ENCODE data around the gene HAVCR2.

HAVCR2 gene

GRCh38 chr5:157113002-157113401 is 4.2 kb upstream of the HAVCR2 start:
- Histone ChIP-seq H3K4me1 (ENCODE audit: insufficient read depth, low read length, severe bottlenecking) (no peaks in the 10 kb centered on the region), H3K36me3 (ENCODE audit: insufficient read depth, low read length) (no peaks in the 10 kb centered on the region), H2AFZ (ENCODE audit: low read length) (no peak overlapping the region), H3K9me3 (ENCODE audit: low read length) (no peaks in the 10 kb centered on the region), H3K9ac (ENCODE audit: low read length) (no peak overlapping the region), H3K27me3 (ENCODE audit: insufficient read depth, low read length) (no peaks in the 10 kb centered on the region), H3F3A (ENCODE audit: insufficient read depth, low read length) (no peaks in the 10 kb centered on the region), H3K4me2 (ENCODE audit: low read length) (no peak overlapping the region), H3K9me2 (ENCODE audit: low read depth, low read length) (no peaks in the 10 kb centered on the region), H3K79me2 (ENCODE audit: insufficient read depth, low read length) (no peaks in the 10 kb centered on the region), H3K4me3 (ENCODE audit: low read depth, low read length, poor library complexity, severe bottlenecking) (no peak overlapping the region), H3K27ac (ENCODE audit: low read depth, low read length, poor library complexity, severe bottlenecking) (no peak overlapping the region), H4K20me1 (ENCODE audit: insufficient read depth, low read length) (no peaks in the 10 kb centered on the region)
- TF ChIP-seq, protein P1, sequence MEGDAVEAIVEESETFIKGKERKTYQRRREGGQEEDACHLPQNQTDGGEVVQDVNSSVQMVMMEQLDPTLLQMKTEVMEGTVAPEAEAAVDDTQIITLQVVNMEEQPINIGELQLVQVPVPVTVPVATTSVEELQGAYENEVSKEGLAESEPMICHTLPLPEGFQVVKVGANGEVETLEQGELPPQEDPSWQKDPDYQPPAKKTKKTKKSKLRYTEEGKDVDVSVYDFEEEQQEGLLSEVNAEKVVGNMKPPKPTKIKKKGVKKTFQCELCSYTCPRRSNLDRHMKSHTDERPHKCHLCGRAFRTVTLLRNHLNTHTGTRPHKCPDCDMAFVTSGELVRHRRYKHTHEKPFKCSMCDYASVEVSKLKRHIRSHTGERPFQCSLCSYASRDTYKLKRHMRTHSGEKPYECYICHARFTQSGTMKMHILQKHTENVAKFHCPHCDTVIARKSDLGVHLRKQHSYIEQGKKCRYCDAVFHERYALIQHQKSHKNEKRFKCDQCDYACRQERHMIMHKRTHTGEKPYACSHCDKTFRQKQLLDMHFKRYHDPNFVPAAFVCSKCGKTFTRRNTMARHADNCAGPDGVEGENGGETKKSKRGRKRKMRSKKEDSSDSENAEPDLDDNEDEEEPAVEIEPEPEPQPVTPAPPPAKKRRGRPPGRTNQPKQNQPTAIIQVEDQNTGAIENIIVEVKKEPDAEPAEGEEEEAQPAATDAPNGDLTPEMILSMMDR (IDR thresholded peaks at IDR 0.05; ENCODE audit: low read length) = no peak
- no peak for TF ChIP-seq EZH2 (IDR thresholded peaks at IDR 0.05; ENCODE audit: borderline replicate concordance, low read length)

DNA sequence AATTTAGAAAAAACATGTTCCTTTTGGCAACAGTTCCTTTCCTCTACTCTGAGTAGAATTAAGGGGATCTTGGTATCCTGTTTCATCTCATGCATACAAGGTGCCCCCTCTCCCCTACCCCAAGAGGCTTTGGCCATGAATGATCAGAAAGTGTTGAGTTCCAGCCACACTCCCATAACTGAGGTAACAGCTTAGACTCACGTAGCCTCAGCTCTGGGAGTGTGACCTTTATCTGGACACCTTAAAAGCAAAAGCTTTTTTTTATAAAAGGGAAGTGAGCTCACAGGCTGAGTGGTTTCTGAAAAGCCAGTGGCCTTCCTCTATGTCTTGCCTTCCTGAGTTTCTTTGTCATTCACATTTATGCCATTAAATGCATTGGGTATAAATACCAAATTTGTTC is 900 bp upstream of the HAVCR2 start:
- TF ChIP-seq EZH2 (IDR thresholded peaks at IDR 0.05; ENCODE audit: borderline replicate concordance, low read length) = no peak
- TF ChIP-seq, protein P1 (IDR thresholded peaks at IDR 0.05; ENCODE audit: low read length) = no peak
- no peak overlapping the region for H3K4me3 ChIP-seq (ENCODE audit: low read depth, low read length, poor library complexity, severe bottlenecking)
- no peaks in the 10 kb centered on the region for H3K4me1 ChIP-seq (ENCODE audit: insufficient read depth, low read length, severe bottlenecking)
- H3K27me3 ChIP-seq (ENCODE audit: insufficient read depth, low read length) = no peaks in the 10 kb centered on the region
- no peaks in the 10 kb centered on the region for H3K79me2 ChIP-seq (ENCODE audit: insufficient read depth, low read length)
- no peak overlapping the region for H3K27ac ChIP-seq (ENCODE audit: low read depth, low read length, poor library complexity, severe bottlenecking)
- H3K9ac ChIP-seq (ENCODE audit: low read length) = no peak overlapping the region
- H2AFZ ChIP-seq (ENCODE audit: low read length) = no peak overlapping the region
- no peaks in the 10 kb centered on the region for H3K9me2 ChIP-seq (ENCODE audit: low read depth, low read length)
- H3F3A ChIP-seq (ENCODE audit: insufficient read depth, low read length) = no peaks in the 10 kb centered on the region
- no peaks in the 10 kb centered on the region for H3K36me3 ChIP-seq (ENCODE audit: insufficient read depth, low read length)
- no peaks in the 10 kb centered on the region for H3K9me3 ChIP-seq (ENCODE audit: low read length)
- H4K20me1 ChIP-seq (ENCODE audit: insufficient read depth, low read length) = no peaks in the 10 kb centered on the region
- no peak overlapping the region for H3K4me2 ChIP-seq (ENCODE audit: low read length)

DNA sequence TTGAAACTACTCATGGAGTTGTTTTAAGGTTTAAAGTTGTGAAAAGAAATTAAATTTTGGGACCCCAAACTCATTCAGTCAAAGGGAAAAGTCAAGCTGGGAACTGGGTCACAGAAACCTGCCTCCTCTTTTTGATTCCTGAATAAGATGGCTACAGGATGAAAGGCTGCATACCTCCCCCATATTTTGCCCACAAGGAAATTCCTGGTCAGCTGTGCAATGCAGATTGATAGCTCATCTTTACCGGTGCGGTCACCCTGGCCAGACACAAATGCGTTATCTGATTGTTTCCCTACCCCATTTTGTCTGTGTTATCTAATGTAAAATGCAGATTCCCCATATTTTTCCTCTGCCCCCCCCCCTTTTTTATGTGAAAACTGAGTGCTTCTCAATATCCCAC is 1.3 kb downstream of the HAVCR2 start:
- Histone ChIP-seq H3K27ac (ENCODE audit: low read depth, low read length, poor library complexity, severe bottlenecking) (no peak overlapping the region), H3K27me3 (ENCODE audit: insufficient read depth, low read length) (no peaks in the 10 kb centered on the region), H3K9me2 (ENCODE audit: low read depth, low read length) (no peaks in the 10 kb centered on the region), H3K9me3 (ENCODE audit: low read length) (no peaks in the 10 kb centered on the region), H3K4me1 (ENCODE audit: insufficient read depth, low read length, severe bottlenecking) (no peaks in the 10 kb centered on the region), H3K4me3 (ENCODE audit: low read depth, low read length, poor library complexity, severe bottlenecking) (no peak overlapping the region), H2AFZ (ENCODE audit: low read length) (no peak overlapping the region), H4K20me1 (ENCODE audit: insufficient read depth, low read length) (no peaks in the 10 kb centered on the region), H3K79me2 (ENCODE audit: insufficient read depth, low read length) (no peaks in the 10 kb centered on the region), H3F3A (ENCODE audit: insufficient read depth, low read length) (no peaks in the 10 kb centered on the region), H3K9ac (ENCODE audit: low read length) (no peak overlapping the region), H3K36me3 (ENCODE audit: insufficient read depth, low read length) (no peaks in the 10 kb centered on the region), H3K4me2 (ENCODE audit: low read length) (no peak overlapping the region)
- no peak for TF ChIP-seq EZH2 (IDR thresholded peaks at IDR 0.05; ENCODE audit: borderline replicate concordance, low read length)
- TF ChIP-seq, protein P1 (IDR thresholded peaks at IDR 0.05; ENCODE audit: low read length) = no peak
